Liver (tissue), 9 donors: ENCODE data around the gene PTPRN2. TPM values are rescaled to one million over a fixed set of nuclear protein-coding genes. Genes with fewer than 3 reads are reported as not detected.

Experiments
- DNase-seq: peaks from one replicate; pipeline ENCODE4 v3.0.0-alpha.2; 2017; ENCODE audit warnings: low spot score
- H3K27ac ChIP-seq, 2 donors: one replicate each; pipeline ENCODE4 v1.7.0; 2013; ENCODE audit warnings: inconsistent platforms in 2 of 2, low read length in 2 of 2, control low read depth in 1 of 2, low read depth in 1 of 2, mild to moderate bottlenecking in 1 of 2
- H3K27me3 ChIP-seq, 4 donors: one replicate each; pipeline versions ENCODE4 v1.6.1 to v1.7.0; 2013; ENCODE audit warnings: low read length in 3 of 4, inconsistent platforms in 1 of 4, mild to moderate bottlenecking in 1 of 4, moderate library complexity in 1 of 4; ENCODE audit not compliant: control insufficient read depth in 4 of 4, insufficient read depth in 4 of 4
- H3K36me3 ChIP-seq, 4 donors: one replicate each; pipeline versions ENCODE4 v1.6.1 to v1.7.0; 2013; ENCODE audit warnings: low read length in 3 of 4, mild to moderate bottlenecking in 3 of 4, low read depth in 1 of 4, moderate library complexity in 1 of 4; ENCODE audit not compliant: control insufficient read depth in 4 of 4, insufficient read depth in 3 of 4
- H3K4me1 ChIP-seq, 4 donors: one replicate each; pipeline versions ENCODE4 v1.6.1 to v1.7.0; 2013; ENCODE audit warnings: low read length in 3 of 4, mild to moderate bottlenecking in 3 of 4, moderate library complexity in 1 of 4; ENCODE audit not compliant: control insufficient read depth in 4 of 4, insufficient read depth in 4 of 4
- H3K4me3 ChIP-seq, 3 donors: one replicate each; pipeline versions ENCODE4 v1.6.1 to v1.7.0; 2013; ENCODE audit warnings: low read length in 3 of 3, control low read depth in 1 of 3, low read depth in 1 of 3, mild to moderate bottlenecking in 1 of 3
- H3K9ac ChIP-seq, 2 donors: one replicate each; pipeline ENCODE4 v1.7.0; 2013; ENCODE audit warnings: low read length in 2 of 2, mild to moderate bottlenecking in 2 of 2, moderate library complexity in 2 of 2, control low read depth in 1 of 2, low read depth in 1 of 2
- H3K9me3 ChIP-seq, 4 donors: one replicate each; pipeline versions ENCODE4 v1.6.1 to v1.7.0; 2013; ENCODE audit warnings: low read length in 3 of 4; ENCODE audit not compliant: control insufficient read depth in 4 of 4
- CTCF ChIP-seq: fragments of 150-350 bp; IDR thresholded peaks from 2 replicates; pipeline ENCODE4 v1.5.1; 2017; ENCODE audit warnings: improper control_type of control experiment, low read depth, low read length; ENCODE audit not compliant: missing input control
- EGR1 ChIP-seq, 2 donors: IDR thresholded peaks; 2 replicates each; pipeline ENCODE4 v1.6.1; 2016 to 2018; ENCODE audit warnings: antibody characterized with exemption in 2 of 2, low read depth in 2 of 2
- FOXA1 ChIP-seq: IDR thresholded peaks from 2 replicates; pipeline ENCODE4 v1.6.1; 2016; ENCODE audit warnings: antibody characterized with exemption
- FOXA2 ChIP-seq: IDR thresholded peaks from 2 replicates; pipeline ENCODE4 v1.6.1; 2016; ENCODE audit warnings: antibody characterized with exemption
- GABPA ChIP-seq, 2 donors: IDR thresholded peaks in 1 of 2; conservative IDR thresholded peaks in 1 of 2; 2 replicates each; pipeline ENCODE4 v1.6.1; 2016; ENCODE audit warnings: antibody characterized with exemption in 2 of 2, mild to moderate bottlenecking in 1 of 2, moderate library complexity in 1 of 2
- HNF4A ChIP-seq, 2 donors: conservative IDR thresholded peaks; 2 replicates each; pipeline ENCODE4 v1.6.1; 2016; ENCODE audit warnings: antibody characterized with exemption in 2 of 2, mild to moderate bottlenecking in 2 of 2
- JUND ChIP-seq, 2 donors: IDR thresholded peaks; 2 replicates each; pipeline ENCODE4 v1.6.1; 2016; ENCODE audit warnings: antibody characterized with exemption in 2 of 2
- NR2F2 ChIP-seq: IDR thresholded peaks from 2 replicates; pipeline ENCODE4 v1.6.1; 2016; ENCODE audit warnings: antibody characterized with exemption
- RAD21 ChIP-seq, 2 donors: IDR thresholded peaks; 2 replicates each; pipeline ENCODE4 v1.6.1; 2016; ENCODE audit warnings: antibody characterized with exemption in 2 of 2, mild to moderate bottlenecking in 2 of 2
- RXRA ChIP-seq, 2 donors: IDR thresholded peaks; 2 replicates each; pipeline ENCODE4 v1.6.1; 2017 to 2018; ENCODE audit warnings: antibody characterized with exemption in 2 of 2, mild to moderate bottlenecking in 1 of 2
- SP1 ChIP-seq: IDR thresholded peaks from 2 replicates; pipeline ENCODE4 v1.6.1; 2018; ENCODE audit warnings: antibody characterized with exemption, mild to moderate bottlenecking
- TAF1 ChIP-seq: conservative IDR thresholded peaks from 2 replicates; pipeline ENCODE4 v1.6.1; 2016; ENCODE audit warnings: antibody characterized with exemption, mild to moderate bottlenecking
- YY1 ChIP-seq: IDR thresholded peaks from 2 replicates; pipeline ENCODE4 v1.6.1; 2016; ENCODE audit warnings: antibody characterized with exemption, mild to moderate bottlenecking
- ZBTB33 ChIP-seq: IDR thresholded peaks from 2 replicates; pipeline ENCODE4 v1.6.1; 2016; ENCODE audit warnings: antibody characterized with exemption
- WGBS: extraction: QIAGEN DNeasy Blood & Tissue Kit; methylation state at CpG from one replicate; pipeline ENCODE4 v1.1.7; 2013; 5-methylcytosine and 5-hydroxymethylcytosine counted together
- polyA plus RNA-seq, 2 donors: library from polyadenylated mRNA; stranded (reverse) in 1 of 2; unstranded in 1 of 2; fragments of 200-250 nt in 1 of 2; fragments of >200 nt in 1 of 2; fragmentation: Nextera tagmentation in 1 of 2; extraction: Ambion mirVana in 1 of 2; gene quantifications; one replicate each; pipeline versions ENCODE4 v1.2.1 to v1.2.3, GENCODE V29; 2013 to 2015
- total RNA-seq, 2 donors: library from RNA; depleted of rRNA; stranded (reverse); fragments of >200 nt; gene quantifications; one replicate each; pipeline ENCODE4 v1.2.3, GENCODE V29; 2014
- donor health status: healthy.
- donor health status: healthy.
- donor health status: healthy.
- donor health status: healthy.
- donor health status: healthy.

The PTPRN2 gene
- total and polyA plus RNA-seq, 4 donors, result 0.75 to 1.9 (median 1.1) TPM

- 85% methylated on average over 7 of the region's 7 CpGs for WGBS
- TF ChIP-seq EGR1 (IDR thresholded peaks at IDR 0.05; ENCODE audit: low read depth in 2 of 2) (no peak), YY1 (no peak), GABPA (IDR thresholded peaks at IDR 0.05 in 1 of 2, conservative IDR thresholded peaks at IDR 0.05 in 1 of 2) (no peak), ZBTB33 (no peak), FOXA2 (no peak), RXRA (IDR thresholded peaks at IDR 0.05) (no peak), NR2F2 (no peak), CTCF (no peak), JUND (IDR thresholded peaks at IDR 0.05) (no peak), TAF1 (no peak), RAD21 (IDR thresholded peaks at IDR 0.05) (no peak), SP1 (no peak)
- Histone ChIP-seq H3K9ac (no peak overlapping the region), H3K9me3 (no peaks in the 10 kb centered on the region), H3K4me3 (no peak overlapping the region), H3K27ac (no peak overlapping the region), H3K4me1 (no peaks in the 10 kb centered on the region), H3K36me3 (no peaks in the 10 kb centered on the region), H3K27me3 (no peaks in the 10 kb centered on the region)
- DNase-seq, result no peak
These were observed 484.2 kb downstream of the PTPRN2 start for GRCh38 chr7:158103378-158103777.

- no peak overlapping the region for H3K4me3 ChIP-seq
- H3K27ac ChIP-seq, result no peak overlapping the region
- H3K9me3 ChIP-seq, result no peaks in the 10 kb centered on the region
- H3K36me3 ChIP-seq, result no peaks in the 10 kb centered on the region
- TF ChIP-seq RXRA (IDR thresholded peaks at IDR 0.05), result no peak
- H3K4me1 ChIP-seq, result no peaks in the 10 kb centered on the region
- no peak overlapping the region for H3K9ac ChIP-seq
- no peak for DNase-seq
- WGBS, result 86% methylated on average over 9 of the region's 9 CpGs
- H3K27me3 ChIP-seq, result no peaks in the 10 kb centered on the region
These were observed 484.7 kb downstream of the PTPRN2 start for GRCh38 chr7:158102897-158103296.

- Histone ChIP-seq H3K27me3 (no peaks in the 10 kb centered on the region), H3K4me1 (no peaks in the 10 kb centered on the region), H3K27ac (no peak overlapping the region), H3K9me3 (no peaks in the 10 kb centered on the region), H3K4me3 (no peak overlapping the region), H3K9ac (no peak overlapping the region), H3K36me3 (no peaks in the 10 kb centered on the region)
- DNase-seq, result no peak
- no peak for TF ChIP-seq EGR1 (IDR thresholded peaks at IDR 0.05; ENCODE audit: low read depth in 2 of 2)
- TF ChIP-seq YY1, result no peak
- no peak for TF ChIP-seq SP1
- no peak for TF ChIP-seq FOXA2
- TF ChIP-seq HNF4A (conservative IDR thresholded peaks at IDR 0.05), result no peak
- TF ChIP-seq JUND (IDR thresholded peaks at IDR 0.05), result no peak
- TF ChIP-seq NR2F2, result no peak
- no peak for TF ChIP-seq FOXA1
- WGBS, result 85% methylated on average over 14 of the region's 14 CpGs
These were observed 485.7 kb downstream of the PTPRN2 start for GRCh38 chr7:158101821-158102450.
